ENCODE measurements around the gene IRX2.

Gene IRX2

DNA sequence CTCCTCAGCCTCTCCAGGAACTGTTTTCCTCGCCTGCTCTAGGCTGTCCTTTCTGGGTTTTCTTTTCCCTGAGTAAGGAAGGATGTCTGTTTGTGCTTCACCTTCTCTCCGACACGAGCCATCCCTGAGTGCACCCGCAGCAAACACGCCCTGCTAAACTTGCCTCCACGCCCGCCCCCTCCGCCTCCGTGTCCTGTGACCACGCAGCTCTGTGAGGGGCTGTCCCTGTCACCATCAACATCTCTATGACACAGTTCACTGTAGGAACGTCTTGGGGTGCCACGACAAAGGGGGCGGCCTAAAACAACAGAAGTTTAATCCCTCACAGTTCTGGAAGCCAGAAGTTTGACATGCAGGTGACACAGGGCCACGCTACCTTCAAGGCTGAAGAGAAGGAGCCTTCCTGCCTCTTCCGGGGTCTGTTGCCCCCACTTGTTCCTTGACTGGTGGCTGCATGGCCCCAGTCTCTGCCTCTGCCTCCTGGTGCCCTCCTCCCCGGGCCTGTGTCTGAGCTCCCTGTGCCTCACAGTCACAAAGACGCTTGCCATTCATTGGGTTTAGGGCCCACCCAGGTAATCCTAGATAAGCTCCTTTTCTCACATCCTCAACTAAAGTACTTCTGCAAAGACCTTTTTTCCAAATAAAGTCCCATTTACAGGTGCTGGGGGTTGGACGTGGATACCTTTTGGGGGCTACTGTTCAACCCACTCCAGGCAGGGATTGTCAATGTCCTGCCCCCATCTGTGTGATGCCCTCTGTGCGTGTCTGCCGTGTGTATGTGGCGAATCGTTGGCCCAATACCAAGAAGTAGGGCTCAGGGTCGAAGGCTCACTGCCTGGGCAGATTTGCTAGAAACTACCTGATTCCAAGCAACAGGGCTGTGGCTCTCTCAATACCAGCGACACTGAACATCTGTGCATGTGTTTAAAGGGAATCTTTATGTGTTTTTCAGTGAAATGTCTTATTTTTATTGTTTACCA, 39.7 kb downstream of the IRX2 start:
- peak; percentile 48 for DNase-seq

DNA sequence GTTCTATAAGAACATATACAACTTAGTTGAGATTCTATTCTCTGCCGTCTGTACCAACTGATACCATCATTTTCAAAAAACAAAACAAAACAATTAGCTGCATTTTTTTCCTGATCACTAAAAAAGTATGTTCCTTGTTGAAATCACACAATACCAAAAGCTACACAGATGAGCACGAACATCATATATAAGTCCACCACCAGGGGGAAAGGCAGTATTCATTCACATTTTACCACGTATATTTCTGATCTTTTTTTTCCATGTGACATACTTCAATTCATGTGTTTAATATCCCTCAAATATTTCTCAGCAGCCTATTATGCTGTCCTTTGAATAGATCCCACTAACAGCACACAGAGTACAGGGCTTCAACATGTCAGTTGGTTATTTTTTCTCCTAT, 40.6 kb downstream of the IRX2 start:
- no peak for DNase-seq

DNA sequence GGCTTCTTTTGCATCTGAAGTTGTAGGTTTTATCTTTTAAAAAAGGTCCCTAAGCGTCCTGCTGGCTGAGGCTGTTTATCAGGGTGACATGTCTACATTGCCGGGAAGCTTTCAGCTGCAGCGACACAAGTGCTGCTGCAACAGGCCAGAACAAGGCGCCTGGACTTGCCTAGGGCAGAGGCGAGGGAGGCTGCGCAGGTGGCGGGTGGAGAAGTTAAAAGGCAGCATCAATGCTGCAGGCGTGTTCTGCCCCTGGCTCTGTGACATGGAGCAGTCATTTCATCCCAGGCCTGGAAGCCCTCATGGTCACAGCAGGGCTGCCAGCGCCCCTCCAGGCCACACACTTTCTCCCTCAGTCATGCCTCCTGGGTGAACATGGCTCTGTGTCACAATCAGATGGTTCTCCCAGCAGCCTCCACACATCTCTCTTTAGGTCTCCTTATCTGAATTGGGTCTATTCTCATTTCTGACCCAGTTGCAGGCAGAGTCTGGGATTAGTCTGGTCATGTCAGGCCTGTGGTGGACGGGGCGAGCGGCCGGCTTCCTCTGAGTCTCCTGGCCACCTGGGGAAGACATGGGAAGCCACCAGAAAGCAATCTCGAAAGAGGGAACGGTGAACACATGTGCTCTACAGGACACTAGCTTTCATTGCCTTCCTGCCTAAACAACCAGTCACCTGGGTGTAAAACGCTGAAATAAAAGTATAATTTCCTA, 41.3 kb downstream of the IRX2 start:
- no peak for DNase-seq

DNA sequence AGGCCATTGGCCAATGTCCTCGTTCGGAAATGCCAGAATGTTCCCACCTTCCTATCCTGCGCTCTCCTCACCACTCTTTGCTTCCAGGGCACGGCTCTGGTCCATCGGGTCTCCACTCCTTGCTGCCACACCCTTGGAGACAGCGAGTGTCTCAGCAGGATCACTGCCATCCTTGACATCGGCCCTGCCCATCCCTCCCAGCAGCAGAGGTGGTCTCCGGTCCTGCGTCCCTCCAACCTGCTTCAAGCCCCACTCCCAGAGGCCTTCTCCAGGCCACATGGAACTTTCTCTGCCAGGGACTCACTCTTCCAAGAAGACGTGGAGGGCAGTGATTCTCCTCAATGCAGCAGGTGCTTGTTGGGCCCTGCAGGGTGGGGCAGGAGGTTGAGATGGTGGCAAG, 42.7 kb downstream of the IRX2 start:
- no peak for DNase-seq

DNA sequence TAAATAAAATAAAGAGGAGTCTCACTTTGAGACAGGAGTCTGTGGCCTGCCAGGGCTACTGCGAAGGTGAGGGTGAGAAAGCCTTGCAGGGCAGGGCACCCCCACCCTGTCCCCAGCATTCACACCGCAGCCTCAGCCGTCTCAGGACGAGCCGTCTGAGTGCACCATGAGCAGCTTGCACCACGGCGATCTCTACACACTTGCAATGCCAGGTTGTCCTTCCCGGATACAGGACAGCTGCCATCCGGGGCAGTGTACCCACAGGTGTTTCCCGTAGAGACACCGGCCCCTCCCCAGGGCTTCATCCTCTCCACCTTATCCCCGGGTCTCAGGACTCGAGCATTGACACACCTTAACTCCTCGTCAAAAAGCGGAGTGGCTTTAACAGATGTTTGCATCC, 43.3 kb downstream of the IRX2 start:
- DNase-seq = no peak

DNA sequence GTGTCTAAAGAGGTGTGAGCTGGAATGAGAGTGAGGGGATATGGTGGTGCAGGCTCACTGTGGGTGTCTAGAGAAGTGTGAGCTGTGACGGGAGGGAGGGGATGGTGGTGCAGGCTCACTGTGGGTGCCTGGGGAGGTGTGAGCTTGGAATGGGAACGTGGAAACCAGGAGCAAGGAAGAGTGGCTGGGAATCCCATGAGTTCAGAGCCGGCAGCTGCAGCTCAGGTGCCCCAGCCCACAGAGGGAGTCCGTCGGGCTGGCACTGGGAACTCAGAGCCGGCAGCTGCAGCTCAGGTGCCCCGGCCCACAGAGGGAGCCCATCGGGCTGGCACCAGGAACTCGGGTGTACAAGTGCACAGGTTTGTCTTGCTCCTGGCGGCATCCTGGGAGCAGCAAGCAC, 45.6 kb downstream of the IRX2 start:
- DNase-seq = no peak

DNA sequence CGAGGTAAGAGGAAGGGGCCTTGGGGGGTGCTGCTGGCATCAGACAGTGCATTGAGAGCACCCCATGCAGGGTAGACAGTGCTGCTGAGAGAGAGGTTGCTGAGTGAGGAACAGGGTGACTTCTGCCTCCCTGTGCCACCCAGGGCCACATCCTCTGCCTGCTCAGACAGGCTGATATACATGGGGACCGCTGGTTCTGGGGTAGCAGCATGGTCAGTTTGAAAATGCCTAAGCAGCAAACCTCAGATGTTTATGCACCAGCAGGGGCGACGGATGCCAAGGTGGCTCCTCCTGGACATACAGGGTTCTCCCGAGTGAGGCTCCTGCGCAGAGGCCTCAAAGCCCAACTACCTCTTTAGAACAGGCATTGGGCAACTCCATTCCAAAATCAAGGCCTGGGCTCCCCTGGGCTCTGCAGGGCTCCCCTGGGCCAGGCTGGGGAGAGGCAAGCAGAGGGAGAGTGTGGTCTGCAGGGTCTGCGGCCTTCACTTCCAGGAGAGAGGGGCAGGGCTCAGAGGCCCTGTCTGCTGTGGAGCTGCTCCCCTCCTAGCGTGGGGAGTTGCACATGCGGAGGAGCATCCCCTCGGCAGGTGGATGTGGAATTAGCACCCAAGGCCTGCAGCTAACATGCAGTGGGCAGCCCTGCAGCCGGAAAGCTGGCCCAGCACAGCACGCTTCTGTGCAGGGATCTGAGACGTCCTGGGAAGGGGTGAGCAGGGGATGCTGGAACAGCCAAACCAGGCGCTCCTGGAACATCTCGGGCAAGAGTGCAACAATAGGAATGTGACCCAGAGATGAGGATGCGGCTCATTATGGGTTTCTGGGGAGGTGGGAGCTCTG, 46.5 kb downstream of the IRX2 start:
- DNase-seq = no peak

DNA sequence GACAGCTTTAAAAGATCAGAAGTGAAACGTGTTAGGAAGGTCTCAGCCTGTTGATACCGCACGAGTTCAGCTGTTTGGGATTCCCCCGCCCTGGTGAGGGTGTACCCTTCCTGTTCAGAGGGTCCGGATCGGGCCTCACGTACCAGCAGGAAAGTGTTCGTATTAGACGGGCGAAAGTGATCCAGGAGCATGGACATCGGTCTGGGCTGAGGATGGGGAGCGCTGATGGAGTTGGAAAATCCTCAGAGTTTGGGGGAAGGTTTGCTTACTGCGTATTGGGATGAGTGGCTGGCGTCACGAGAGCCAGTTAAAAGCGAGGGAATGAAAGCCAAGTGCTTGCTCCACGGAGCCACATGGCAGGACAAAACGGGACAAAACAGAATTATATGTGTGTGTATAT, 47.4 kb downstream of the IRX2 start:
- DNase-seq = no peak

DNA sequence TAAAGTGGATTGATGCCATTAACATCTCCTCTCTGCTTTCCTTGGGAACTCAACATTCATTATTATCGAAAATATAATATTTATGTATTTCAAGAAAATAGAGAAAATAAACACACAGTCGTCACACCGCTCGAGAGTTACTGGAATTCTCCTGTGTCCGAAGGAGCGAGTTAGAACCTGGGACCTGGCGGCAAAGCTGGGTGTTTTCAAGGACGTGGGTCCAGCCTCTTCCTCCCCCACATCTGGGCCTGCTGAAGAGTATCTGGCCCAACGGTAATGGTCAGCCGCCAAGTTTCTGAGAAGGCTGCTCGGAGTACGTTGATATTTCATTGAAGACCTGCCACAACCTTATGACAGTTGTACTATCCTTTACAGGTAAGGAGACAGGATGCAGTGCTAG, 47.9 kb downstream of the IRX2 start:
- no peak for DNase-seq

DNA sequence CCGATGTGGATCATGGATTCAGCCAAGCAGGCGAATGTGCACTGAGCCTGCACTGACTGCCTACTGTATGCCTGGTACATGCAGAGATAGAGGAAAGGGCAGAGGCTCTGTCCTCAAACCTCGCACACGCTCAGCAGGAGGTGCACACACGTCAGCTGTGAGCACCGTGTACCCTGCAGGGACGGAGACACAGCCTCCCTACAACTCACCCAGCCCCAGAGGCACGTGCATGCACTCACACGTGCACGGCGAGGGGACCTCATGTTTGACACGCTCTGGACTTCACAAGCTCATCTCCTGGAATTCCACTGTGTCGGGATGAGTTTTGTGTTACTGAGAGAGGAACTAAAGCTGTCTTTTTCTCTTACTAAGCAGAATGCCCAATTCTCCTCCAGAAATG, 48.4 kb downstream of the IRX2 start:
- DNase-seq = no peak

DNA sequence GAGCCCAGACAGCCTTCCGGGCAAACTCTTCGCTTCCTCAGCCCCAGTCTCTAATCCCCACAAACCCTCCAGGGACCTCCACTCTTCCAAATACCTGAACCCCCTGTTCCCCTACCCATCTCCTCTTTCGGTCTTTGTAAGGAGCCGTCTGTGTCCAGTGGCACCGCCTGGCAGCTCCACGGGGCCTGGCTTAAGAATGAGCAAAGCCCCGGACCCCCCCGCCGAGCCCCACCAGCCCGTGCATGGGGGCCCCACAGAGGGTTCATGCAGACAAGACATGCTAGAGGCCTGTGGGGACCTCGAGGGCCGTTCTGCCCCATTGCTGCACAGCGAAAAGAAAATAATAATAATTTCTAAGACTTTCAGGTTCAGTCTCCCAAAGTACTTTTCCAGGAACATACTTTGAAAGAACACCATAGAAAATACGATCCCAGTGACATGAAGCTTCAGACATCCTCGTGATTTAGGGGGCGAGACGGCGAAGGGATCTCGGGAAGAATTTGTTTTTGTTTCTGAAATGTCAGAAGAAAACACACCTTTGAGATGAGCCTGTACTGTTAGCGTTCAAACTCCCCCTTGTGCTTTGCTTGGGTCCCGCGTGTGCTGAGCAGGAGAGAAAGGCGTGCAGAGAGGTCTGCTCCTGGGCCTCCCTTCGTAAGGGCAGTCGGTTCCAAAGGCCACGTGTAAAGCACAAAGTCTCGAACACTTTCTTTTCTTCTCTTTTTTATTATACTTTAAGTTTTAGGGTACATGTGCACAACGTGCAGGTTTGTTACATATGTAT, 49.2 kb downstream of the IRX2 start:
- no peak for DNase-seq

DNA sequence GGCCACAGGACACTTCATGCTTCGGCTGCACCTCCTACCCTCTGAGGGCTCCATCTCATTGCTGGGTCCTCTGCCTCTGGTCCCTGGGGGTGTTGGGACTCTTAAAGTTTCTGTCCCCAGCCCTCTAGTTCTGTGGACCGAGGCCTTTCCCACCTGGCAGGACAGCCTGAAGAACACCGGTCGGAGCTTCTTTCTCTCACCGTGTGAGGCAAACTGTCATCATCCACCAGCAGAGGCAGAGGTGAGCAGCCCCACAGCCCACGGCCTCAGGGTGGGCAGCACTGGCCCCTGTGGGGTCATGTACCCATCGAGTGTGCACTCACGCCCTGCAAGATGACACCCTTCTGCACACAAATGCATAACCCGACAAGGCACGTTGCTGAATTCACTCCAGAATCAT, 49.9 kb downstream of the IRX2 start:
- no peak for DNase-seq

DNA sequence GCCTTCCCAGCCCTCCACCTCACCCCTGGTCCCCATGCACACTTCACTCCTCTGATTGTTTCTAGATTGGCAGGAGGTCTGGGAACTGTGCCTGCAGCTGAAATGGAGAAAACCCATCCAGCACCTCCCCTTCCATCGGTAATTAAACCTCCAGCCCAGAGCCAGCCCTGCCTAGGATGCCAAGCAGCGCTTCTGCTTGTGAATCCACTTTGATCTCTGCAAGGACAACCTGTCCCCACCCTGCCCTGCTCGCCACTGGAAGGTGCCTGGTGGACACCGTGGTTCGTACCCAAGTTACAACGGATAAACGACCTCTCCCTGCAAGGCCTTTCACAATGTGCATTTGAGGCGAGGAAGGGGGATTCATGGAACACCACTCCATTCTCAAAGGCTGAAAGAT, 50.6 kb downstream of the IRX2 start:
- no peak for DNase-seq

DNA sequence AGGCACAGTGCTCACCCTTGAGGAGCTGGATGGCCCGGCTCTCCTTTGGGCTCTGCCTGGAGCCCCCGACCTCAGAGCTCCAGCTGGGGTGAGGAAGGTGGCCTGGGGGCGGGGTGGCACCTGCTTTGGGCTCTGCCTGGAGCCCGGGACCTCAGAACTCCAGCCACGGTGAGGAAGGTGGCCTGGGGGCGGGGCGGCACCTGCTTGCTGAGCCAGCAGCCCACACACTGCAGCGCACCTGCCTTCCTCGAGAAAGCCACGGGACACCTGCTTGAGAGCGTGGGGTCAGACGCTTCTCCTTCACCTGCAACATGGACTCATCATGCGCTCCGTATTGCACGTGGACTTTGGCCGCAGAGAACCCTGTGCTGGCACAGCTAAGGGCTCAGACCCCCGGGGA, 51.8 kb downstream of the IRX2 start:
- DNase-seq = no peak

DNA sequence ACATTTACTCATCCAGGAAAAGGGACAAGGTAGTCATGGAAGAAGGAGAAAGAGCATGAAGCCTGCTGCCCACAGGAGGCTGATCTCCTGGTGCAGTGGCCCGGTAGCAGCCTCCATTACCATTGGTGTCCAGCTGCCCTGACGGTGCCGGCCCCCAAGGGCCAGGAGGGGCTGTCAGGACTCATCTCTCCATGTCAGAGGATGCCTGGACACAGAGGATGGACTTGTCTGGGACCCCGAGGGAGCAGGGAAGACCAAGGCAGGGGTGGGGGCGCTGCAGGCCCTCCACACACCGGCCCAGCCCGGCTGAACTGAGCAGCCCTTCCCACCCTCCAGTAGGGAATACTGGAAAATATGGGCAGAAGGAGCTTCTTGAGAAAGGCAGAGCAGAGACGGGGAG, 52.2 kb downstream of the IRX2 start:
- no peak for DNase-seq

DNA sequence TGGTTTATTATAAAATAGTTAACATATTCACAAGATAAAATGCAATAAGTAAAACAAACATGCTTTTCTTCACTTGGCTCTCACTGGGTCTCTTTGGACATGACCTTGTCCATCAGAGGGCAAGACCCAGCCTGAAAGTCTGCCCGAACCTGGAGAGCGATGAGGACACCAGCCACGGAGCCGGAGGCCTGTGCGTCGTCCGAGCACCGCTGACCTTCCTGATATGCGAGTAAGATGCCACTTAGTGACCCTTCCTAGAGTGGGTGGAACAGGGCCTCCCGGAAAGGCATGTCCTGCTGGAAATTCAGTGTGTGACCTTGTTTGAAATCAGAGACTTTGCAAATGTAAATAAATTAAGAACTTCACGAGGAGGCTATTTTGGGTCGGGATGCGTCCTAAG, 52.9 kb downstream of the IRX2 start:
- no peak for DNase-seq

DNA sequence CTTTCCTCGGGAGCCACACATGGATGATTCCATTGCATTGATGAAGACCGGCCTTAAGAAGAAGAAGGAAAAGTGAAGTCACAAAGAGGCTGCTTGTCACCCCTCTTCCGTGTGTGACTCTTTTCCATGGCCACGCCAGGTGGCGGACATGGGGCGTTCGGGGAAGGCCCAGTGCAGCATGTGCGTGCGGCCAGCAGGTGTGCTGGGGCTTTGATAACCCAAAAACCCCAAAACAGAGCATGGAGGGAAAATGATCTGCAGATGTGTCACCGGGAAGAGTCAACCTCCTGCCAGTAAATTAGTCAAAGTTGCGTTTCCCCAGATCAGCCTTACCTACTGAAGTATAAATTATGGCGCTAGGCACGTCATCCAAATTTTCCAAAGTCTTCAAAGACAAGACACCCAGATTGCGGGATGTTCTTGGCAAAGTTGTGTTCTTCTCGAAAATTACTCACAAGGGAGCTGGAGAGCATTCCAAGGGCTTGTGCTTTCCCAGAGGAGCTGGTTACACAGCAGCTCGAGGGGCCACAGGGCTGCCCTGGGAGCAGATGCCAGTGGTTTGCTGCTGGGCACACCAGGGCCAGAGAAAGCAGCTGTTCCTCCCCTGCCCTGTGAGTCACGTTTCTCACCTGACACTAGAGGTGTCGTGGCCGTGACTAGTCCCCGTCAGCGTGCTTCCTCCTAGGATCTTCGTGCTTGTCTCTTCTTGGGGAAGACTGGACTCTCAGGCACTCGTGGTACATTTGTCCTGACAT, 53.9 kb downstream of the IRX2 start:
- DNase-seq = no peak

DNA sequence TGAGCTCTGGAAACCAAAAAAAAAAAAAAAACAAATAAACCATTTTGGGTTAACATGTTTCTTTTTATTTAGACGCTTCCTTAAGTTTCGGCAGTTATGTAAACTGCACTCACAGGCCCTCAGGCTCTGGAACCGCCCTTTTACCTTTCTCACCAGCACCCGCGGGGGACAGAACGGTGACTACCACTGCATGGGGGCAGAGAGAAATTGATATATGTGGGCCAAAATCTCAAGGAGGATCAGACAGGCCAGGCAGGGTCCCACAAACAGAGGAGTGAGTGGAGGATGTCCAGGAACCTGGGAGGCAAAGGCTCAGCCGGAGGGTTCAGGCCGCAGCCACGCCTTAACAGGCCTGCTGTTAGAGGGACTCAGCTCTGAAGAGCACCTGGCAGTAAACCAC, 54.4 kb downstream of the IRX2 start:
- no peak for DNase-seq

Data from NCI-H82 (cell line).